Measurements from ENCODE around the gene ID1. TPM values are rescaled to one million over a fixed set of nuclear protein-coding genes. Genes with fewer than 3 reads are reported as not detected.

Gene ID1
- total and polyA plus RNA-seq, 2 of the 13 experiments (the other 11 are each of a cell fraction or from before 2014, with no cell fraction given): 320 to 419 TPM

DNA sequence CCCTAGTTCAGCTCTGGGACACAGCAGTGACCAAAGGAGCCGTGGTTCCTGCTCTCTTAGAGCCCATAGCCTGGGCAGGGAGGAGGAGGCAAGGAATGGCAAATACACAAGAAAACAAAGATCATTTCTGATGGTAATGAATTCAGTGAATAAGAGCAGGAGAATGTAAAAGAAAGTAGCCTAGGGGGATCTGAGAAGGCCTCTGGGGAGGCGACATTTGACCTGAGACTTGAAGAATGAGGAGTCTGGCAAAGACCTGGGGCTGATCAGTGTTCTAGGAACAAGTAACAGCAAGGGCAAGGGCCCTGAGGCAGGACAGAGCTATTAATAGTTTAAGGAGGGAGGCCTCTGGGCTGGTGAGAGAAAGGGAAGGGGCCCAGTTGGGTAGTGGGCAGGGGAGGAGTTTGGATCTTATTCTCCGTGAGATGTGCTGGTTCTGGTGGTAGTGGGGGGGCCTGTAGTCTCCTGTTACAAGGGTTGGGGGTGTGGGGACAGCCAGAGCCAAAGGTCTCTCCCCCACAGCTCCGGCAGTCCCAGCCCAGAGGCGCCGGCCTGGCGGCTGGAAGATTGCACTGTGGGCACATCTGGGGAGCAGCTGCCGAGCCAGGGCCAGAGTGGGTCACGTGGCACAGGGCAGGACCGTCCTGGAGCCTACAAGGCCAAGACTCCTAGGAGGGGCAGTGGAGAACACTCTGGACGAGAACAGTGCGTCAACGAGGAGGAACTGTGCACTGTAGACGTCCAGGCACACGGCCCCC lies 9.3 kb upstream of the ID1 start (continued):
- TF ChIP-seq, protein P1, sequence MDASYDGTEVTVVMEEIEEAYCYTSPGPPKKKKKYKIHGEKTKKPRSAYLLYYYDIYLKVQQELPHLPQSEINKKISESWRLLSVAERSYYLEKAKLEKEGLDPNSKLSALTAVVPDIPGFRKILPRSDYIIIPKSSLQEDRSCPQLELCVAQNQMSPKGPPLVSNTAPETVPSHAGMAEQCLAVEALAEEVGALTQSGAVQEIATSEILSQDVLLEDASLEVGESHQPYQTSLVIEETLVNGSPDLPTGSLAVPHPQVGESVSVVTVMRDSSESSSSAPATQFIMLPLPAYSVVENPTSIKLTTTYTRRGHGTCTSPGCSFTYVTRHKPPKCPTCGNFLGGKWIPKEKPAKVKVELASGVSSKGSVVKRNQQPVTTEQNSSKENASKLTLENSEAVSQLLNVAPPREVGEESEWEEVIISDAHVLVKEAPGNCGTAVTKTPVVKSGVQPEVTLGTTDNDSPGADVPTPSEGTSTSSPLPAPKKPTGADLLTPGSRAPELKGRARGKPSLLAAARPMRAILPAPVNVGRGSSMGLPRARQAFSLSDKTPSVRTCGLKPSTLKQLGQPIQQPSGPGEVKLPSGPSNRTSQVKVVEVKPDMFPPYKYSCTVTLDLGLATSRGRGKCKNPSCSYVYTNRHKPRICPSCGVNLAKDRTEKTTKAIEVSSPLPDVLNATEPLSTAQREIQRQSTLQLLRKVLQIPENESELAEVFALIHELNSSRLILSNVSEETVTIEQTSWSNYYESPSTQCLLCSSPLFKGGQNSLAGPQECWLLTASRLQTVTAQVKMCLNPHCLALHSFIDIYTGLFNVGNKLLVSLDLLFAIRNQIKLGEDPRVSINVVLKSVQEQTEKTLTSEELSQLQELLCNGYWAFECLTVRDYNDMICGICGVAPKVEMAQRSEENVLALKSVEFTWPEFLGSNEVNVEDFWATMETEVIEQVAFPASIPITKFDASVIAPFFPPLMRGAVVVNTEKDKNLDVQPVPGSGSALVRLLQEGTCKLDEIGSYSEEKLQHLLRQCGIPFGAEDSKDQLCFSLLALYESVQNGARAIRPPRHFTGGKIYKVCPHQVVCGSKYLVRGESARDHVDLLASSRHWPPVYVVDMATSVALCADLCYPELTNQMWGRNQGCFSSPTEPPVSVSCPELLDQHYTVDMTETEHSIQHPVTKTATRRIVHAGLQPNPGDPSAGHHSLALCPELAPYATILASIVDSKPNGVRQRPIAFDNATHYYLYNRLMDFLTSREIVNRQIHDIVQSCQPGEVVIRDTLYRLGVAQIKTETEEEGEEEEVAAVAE (CRISPR knock-in tag; IDR thresholded peaks at IDR 0.05; ENCODE audit: borderline replicate concordance): no peak; the same call in 1 of the 2 replicates
- TF ChIP-seq ARNTL (CRISPR knock-in tag; IDR thresholded peaks at IDR 0.05) (peak; percentile 85), PHF20 (CRISPR knock-in tag; IDR thresholded peaks at IDR 0.05) (no peak), PAF1 (CRISPR knock-in tag; IDR thresholded peaks at IDR 0.05) (no peak), MAZ (IDR thresholded peaks at IDR 0.05; ENCODE audit: borderline replicate concordance, low read depth, low read length) (0 out of 2 replicates have a peak, but pooled peaks have one; percentile 44), MAZ (CRISPR knock-in tag; IDR thresholded peaks at IDR 0.05; ENCODE audit: low read depth) (no peak), ZFP62 (CRISPR knock-in tag; IDR thresholded peaks at IDR 0.05) (no peak; the same call in 1 of the 2 replicates), GABPB1 (CRISPR knock-in tag; IDR thresholded peaks at IDR 0.05) (peak; percentile 63), FOXM1 (CRISPR knock-in tag; IDR thresholded peaks at IDR 0.05) (peak; percentile 72; the same call in 1 of the 2 replicates), RBFOX2 (IDR thresholded peaks at IDR 0.05; ENCODE audit: low read depth, low read length) (peak; percentile 83), ZFAT (CRISPR knock-in tag; conservative IDR thresholded peaks at IDR 0.05) (no peak), GTF3A (CRISPR knock-in tag; conservative IDR thresholded peaks at IDR 0.05) (0 out of 2 replicates have a peak, but pooled peaks have one; percentile 26), TCF7 (IDR thresholded peaks at IDR 0.05; ENCODE audit: low read depth) (peak; percentile 12; the same call in 1 of the 2 replicates)
- TF ChIP-seq, protein P2, sequence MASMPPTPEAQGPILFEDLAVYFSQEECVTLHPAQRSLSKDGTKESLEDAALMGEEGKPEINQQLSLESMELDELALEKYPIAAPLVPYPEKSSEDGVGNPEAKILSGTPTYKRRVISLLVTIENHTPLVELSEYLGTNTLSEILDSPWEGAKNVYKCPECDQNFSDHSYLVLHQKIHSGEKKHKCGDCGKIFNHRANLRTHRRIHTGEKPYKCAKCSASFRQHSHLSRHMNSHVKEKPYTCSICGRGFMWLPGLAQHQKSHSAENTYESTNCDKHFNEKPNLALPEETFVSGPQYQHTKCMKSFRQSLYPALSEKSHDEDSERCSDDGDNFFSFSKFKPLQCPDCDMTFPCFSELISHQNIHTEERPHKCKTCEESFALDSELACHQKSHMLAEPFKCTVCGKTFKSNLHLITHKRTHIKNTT (CRISPR knock-in tag; IDR thresholded peaks at IDR 0.05): no peak
- TF ChIP-seq, protein P3, sequence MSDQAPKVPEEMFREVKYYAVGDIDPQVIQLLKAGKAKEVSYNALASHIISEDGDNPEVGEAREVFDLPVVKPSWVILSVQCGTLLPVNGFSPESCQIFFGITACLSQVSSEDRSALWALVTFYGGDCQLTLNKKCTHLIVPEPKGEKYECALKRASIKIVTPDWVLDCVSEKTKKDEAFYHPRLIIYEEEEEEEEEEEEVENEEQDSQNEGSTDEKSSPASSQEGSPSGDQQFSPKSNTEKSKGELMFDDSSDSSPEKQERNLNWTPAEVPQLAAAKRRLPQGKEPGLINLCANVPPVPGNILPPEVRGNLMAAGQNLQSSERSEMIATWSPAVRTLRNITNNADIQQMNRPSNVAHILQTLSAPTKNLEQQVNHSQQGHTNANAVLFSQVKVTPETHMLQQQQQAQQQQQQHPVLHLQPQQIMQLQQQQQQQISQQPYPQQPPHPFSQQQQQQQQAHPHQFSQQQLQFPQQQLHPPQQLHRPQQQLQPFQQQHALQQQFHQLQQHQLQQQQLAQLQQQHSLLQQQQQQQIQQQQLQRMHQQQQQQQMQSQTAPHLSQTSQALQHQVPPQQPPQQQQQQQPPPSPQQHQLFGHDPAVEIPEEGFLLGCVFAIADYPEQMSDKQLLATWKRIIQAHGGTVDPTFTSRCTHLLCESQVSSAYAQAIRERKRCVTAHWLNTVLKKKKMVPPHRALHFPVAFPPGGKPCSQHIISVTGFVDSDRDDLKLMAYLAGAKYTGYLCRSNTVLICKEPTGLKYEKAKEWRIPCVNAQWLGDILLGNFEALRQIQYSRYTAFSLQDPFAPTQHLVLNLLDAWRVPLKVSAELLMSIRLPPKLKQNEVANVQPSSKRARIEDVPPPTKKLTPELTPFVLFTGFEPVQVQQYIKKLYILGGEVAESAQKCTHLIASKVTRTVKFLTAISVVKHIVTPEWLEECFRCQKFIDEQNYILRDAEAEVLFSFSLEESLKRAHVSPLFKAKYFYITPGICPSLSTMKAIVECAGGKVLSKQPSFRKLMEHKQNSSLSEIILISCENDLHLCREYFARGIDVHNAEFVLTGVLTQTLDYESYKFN (CRISPR knock-in tag; conservative IDR thresholded peaks at IDR 0.05): peak; percentile 84
- TF ChIP-seq, protein P4, sequence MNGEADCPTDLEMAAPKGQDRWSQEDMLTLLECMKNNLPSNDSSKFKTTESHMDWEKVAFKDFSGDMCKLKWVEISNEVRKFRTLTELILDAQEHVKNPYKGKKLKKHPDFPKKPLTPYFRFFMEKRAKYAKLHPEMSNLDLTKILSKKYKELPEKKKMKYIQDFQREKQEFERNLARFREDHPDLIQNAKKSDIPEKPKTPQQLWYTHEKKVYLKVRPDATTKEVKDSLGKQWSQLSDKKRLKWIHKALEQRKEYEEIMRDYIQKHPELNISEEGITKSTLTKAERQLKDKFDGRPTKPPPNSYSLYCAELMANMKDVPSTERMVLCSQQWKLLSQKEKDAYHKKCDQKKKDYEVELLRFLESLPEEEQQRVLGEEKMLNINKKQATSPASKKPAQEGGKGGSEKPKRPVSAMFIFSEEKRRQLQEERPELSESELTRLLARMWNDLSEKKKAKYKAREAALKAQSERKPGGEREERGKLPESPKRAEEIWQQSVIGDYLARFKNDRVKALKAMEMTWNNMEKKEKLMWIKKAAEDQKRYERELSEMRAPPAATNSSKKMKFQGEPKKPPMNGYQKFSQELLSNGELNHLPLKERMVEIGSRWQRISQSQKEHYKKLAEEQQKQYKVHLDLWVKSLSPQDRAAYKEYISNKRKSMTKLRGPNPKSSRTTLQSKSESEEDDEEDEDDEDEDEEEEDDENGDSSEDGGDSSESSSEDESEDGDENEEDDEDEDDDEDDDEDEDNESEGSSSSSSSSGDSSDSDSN (CRISPR knock-in tag; IDR thresholded peaks at IDR 0.05): peak; percentile 71
- TF ChIP-seq, protein P5, sequence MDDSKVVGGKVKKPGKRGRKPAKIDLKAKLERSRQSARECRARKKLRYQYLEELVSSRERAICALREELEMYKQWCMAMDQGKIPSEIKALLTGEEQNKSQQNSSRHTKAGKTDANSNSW (CRISPR knock-in tag; IDR thresholded peaks at IDR 0.05; ENCODE audit: borderline replicate concordance): no peak

Measured in HepG2 (cell line).